Measurements from ENCODE around the gene MAN2B1. TPM values are rescaled to one million over a fixed set of nuclear protein-coding genes. Genes with fewer than 3 reads are reported as not detected.
A peak's percentile ranks its signal among the peaks of the same experiment; 100 is the strongest.

The MAN2B1 gene
- total RNA-seq, 4 donors from 2014 or later = 18.0 to 34.2 (median 29.3) TPM

- in situ Hi-C loops (cut with MboI; ENCODE audit: low sequenced_read_pairs in 4 of 4) (loop anchor here in 2 of 4 donors (5.0 to 10.0 kb wide), 2 partner anchors 107 to 115 kb away; partner anchors contain the start of gene ZNF564 (in 1 of the 2)), intact Hi-C loops (cut with DNase I; ENCODE audit: low total_unique reads) (loop anchor here (2.0 to 5.0 kb wide), 4 partner anchors 59 to 872 kb away; partner anchors contain the start of genes ZNF490, ZNF491, ZNF564 and ZNF791)
- no peaks in the 10 kb centered on the region for H3K9me3 ChIP-seq
- peak overlapping the region; percentile 95 to 99 (median 98) for H3K27ac ChIP-seq
- DNase-seq = peak; percentile 58 to 70
- H3K4me1 ChIP-seq = peaks cover 33 to 36% of the 10 kb centered on the region in 2 donors
- peak overlapping the region; percentile 79 to 99 (median 94) for H3K4me3 ChIP-seq
- H3K27me3 ChIP-seq = no peaks in the 10 kb centered on the region
- TF ChIP-seq, protein P1, sequence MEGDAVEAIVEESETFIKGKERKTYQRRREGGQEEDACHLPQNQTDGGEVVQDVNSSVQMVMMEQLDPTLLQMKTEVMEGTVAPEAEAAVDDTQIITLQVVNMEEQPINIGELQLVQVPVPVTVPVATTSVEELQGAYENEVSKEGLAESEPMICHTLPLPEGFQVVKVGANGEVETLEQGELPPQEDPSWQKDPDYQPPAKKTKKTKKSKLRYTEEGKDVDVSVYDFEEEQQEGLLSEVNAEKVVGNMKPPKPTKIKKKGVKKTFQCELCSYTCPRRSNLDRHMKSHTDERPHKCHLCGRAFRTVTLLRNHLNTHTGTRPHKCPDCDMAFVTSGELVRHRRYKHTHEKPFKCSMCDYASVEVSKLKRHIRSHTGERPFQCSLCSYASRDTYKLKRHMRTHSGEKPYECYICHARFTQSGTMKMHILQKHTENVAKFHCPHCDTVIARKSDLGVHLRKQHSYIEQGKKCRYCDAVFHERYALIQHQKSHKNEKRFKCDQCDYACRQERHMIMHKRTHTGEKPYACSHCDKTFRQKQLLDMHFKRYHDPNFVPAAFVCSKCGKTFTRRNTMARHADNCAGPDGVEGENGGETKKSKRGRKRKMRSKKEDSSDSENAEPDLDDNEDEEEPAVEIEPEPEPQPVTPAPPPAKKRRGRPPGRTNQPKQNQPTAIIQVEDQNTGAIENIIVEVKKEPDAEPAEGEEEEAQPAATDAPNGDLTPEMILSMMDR (IDR thresholded peaks at IDR 0.05 in 4 of 5, conservative IDR thresholded peaks at IDR 0.05 in 1 of 5) = no peak
- peak in 1 of 2 donors; percentile 47 for TF ChIP-seq POLR2A (IDR thresholded peaks at IDR 0.05)
- H3K36me3 ChIP-seq = peaks cover 0 to 38% of the 10 kb centered on the region in 2 donors
- peak; percentile 80 to 85 for ATAC-seq
These were observed 3.0 kb upstream of the MAN2B1 start for GRCh38 chr19:12669270-12670158.

DNA sequence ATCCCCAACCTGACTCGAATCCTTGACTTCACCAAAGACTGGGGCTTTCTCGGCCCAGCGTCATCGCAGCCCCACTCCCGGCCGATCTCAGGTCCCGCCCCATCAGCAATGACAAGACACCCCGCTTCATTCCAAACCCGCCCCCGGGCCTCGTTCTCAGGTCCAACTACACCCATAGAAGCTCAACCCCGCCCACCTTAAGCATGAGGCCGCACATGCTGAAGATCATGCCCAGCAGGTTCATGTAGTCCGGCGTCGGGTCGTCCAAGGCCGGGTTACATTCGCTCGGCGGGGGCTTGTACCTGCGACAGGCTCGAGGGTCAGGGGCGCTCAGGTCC, 2.4 kb upstream of the MAN2B1 start:
- in situ Hi-C loops (cut with MboI; ENCODE audit: low sequenced_read_pairs in 4 of 4) = no loop called here
- DNase-seq = peak; percentile 17 to 52
- TF ChIP-seq, protein P1 (IDR thresholded peaks at IDR 0.05 in 4 of 5, conservative IDR thresholded peaks at IDR 0.05 in 1 of 5) = no peak
- no peak for TF ChIP-seq POLR2A (IDR thresholded peaks at IDR 0.05)

DNA sequence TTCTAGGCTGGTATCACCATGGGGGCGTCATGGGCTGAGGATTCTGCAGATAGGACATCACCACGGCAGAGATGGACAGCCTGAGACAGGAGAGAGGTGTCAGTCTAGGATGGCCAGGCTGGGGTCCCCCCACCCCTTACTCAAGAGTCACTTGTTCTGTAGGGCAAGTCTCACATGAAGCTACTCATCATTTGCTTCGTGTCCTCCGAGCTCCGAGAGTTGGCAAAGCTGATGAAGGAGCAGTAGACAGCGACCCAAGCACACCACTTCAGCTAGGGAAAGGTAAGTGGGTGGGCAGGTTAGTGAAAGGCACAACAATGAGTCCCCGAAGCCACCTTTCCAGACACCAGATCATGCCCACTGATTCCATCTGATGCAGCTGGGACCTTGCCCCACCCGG, 1.8 kb upstream of the MAN2B1 start:
- Histone ChIP-seq H3K27ac (peak overlapping the region; percentile 95 to 99 (median 98)), H3K4me3 (peak overlapping the region; percentile 79 to 99 (median 94)), H3K4me1 (peaks cover 33 to 36% of the 10 kb centered on the region in 2 donors), H3K27me3 (no peaks in the 10 kb centered on the region), H3K9me3 (no peaks in the 10 kb centered on the region), H3K36me3 (peaks cover 0 to 38% of the 10 kb centered on the region in 2 donors)
- TF ChIP-seq, protein P1 (IDR thresholded peaks at IDR 0.05 in 4 of 5, conservative IDR thresholded peaks at IDR 0.05 in 1 of 5) = no peak
- TF ChIP-seq POLR2A (IDR thresholded peaks at IDR 0.05) = no peak
- ATAC-seq (no peak), DNase-seq (no peak)
- intact Hi-C loops (cut with DNase I; ENCODE audit: low total_unique reads) = loop anchor here (2.0 to 5.0 kb wide), 4 partner anchors 58 to 871 kb away; partner anchors contain the start of genes ZNF490, ZNF491, ZNF564 and ZNF791
- in situ Hi-C loops (cut with MboI; ENCODE audit: low sequenced_read_pairs in 4 of 4) = no loop called here

More for the DNA sequence above, 2.4 kb upstream of the MAN2B1 start:
- Histone ChIP-seq H3K4me1 (peaks cover 33 to 36% of the 10 kb centered on the region in 2 donors), H3K36me3 (peaks cover 0 to 38% of the 10 kb centered on the region in 2 donors), H3K27ac (peak overlapping the region; percentile 95 to 99 (median 98)), H3K9me3 (no peaks in the 10 kb centered on the region), H3K4me3 (peak overlapping the region; percentile 79 to 99 (median 94)), H3K27me3 (no peaks in the 10 kb centered on the region)
- intact Hi-C loops (cut with DNase I; ENCODE audit: low total_unique reads) = loop anchor here (2.0 to 5.0 kb wide), 4 partner anchors 58 to 872 kb away; partner anchors contain the start of genes ZNF490, ZNF491, ZNF564 and ZNF791
- ATAC-seq = peak in 1 of 2 donors; percentile 13

DNA sequence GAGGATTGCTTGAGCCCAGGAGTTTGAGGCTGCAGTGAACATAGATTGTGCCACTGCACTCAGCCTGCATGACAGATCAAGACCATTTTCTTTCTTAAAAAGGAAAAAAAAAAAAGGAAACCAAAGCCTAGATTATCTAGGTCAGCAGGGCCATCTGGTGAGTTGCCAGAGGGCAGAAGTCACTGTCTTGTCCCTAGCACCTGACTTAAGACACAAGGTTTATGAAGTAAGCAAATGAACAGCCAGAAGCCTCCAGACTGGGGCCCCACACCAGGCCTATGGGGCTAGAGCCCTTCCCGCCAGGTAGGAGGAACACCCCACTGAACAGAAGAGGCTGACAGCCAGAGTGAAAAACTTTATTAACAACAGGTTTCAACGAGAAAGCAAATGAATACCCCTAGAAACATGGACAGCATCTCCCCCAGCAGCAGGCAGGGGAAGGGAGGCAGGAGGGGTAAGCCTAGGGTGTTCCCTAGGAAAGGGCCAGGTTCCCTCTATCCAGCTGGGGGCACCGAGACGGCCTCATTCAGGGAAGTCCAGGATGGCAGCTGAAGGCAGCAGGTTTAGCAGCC, 1.3 kb upstream of the MAN2B1 start:
- Histone ChIP-seq H3K4me3 (peak overlapping the region in 3 of 4 donors; percentile 79 to 98 (median 89)), H3K27me3 (no peaks in the 10 kb centered on the region), H3K4me1 (peaks cover 33 to 36% of the 10 kb centered on the region in 2 donors), H3K9me3 (no peaks in the 10 kb centered on the region), H3K27ac (peak overlapping the region; percentile 95 to 99 (median 98)), H3K36me3 (peaks cover 0 to 40% of the 10 kb centered on the region in 2 donors)
- DNase-seq (no peak), ATAC-seq (no peak)
- intact Hi-C loops (cut with DNase I; ENCODE audit: low total_unique reads) = loop anchor here (2.0 to 5.0 kb wide), 4 partner anchors 57 to 871 kb away; partner anchors contain the start of genes ZNF490, ZNF491, ZNF564 and ZNF791
- TF ChIP-seq POLR2A (IDR thresholded peaks at IDR 0.05) = no peak
- TF ChIP-seq, protein P1 (IDR thresholded peaks at IDR 0.05 in 4 of 5, conservative IDR thresholded peaks at IDR 0.05 in 1 of 5) = no peak
- in situ Hi-C loops (cut with MboI; ENCODE audit: low sequenced_read_pairs in 4 of 4) = no loop called here
